HTR-8/SVneo (cell line): ENCODE measurements around the gene FBXL5.

Experiments used
- DNase-seq: peaks from one replicate; pipeline ENCODE4 v3.0.0; 2011; ENCODE audit warnings: low spot score, mixed read lengths; ENCODE audit not compliant: insufficient read length
- FAIRE-seq: peaks from 2 replicates; lab custom pipeline; 2011; peaks lifted over from hg19 to GRCh38; lab: Jason Lieb, UNC

Gene FBXL5

DNA sequence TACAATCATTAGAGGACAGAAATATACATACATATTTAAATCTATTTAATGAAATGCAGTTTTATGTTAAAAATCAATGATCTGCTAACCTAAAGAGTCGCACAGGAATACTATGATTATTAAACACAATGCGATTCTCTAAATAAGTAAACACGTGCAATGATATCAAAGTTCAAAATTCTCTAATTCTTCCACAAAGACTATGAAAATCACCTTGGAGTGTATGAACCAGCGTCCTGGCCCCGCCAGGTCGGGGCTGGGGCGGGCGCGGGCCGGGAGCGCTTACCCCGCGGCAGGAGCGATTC is 25.9 kb upstream of the FBXL5 start:
- FAIRE-seq (no peak), DNase-seq (no peak)

DNA sequence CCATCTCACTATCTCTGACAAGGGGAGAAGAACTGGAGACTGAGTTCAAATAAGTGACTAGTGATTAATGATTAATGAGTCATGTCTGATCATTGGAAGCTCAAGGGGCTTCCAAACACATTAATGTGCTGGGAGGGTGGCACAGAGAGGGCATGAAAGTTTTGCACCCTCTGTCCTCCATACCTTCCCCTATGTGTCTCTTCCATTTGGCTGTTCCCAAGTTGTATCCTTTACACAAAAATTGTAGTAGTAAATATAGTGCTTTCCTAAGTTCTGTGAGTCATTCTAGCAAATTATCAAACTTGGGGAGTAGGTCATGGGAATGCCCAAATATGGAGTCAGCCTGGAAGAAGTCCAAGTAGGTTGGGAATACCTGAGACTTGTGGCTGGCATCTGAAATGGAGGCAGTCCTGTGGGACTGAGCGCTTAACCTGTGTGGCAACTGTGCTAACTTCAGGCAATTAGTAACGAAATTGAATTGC is 22.4 kb upstream of the FBXL5 start:
- FAIRE-seq = no peak
- no peak for DNase-seq

DNA sequence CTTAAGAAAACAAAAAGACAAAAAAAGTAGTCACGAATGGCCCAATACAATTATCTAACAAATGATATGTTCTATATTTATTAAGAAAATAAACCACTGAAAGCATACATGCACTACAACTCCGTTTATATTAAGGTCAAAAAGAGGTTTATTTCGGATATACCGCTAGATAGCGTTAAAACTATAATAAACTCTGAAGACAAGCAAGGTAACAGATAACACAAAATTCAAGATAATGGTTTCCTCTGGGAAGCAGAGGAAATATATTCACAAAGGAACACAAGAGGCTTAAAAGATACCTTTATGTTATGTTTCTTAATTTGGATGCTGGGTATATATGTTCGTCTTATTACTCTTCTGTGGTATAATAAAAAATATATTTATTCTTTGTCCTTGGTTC is 21.7 kb upstream of the FBXL5 start:
- FAIRE-seq (no peak), DNase-seq (no peak)

DNA sequence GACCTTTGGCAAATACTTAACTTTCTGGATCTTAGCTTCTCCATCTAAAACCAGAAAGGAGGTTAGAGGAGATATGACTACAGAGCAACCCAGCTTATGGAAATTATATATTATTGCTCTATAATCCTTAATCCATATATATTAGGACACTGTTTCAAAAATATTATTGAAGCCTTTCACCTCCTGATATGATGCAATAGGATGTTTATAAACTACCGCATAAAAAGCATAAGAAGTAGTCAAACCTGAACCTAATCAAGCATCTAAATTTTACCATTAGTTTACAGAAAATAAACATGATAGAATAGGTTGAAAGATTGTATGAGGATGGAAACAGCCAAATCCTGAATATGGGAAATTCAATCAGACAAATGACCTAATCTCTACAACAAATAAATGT is 20.9 kb upstream of the FBXL5 start:
- FAIRE-seq (no peak), DNase-seq (no peak)

DNA sequence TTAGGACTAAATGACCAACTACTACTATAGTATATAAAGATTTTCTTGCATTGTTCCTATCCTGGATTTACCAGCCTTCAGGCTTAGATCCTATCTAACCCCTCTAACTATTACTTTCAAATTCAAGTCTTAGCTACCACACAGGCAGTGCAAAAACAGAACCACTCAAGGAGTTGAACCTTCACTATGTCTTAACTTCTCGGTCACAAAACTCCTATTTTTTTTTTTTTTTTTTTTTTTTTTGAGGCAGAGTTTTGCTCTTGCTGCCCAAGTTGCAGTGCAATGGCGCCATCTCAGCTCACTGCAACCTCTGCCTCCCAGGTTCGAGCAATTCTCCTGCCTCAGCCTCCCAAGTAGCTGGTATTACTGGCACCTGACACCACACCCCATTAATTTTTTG is 20.2 kb upstream of the FBXL5 start:
- no peak for FAIRE-seq
- no peak for DNase-seq

DNA sequence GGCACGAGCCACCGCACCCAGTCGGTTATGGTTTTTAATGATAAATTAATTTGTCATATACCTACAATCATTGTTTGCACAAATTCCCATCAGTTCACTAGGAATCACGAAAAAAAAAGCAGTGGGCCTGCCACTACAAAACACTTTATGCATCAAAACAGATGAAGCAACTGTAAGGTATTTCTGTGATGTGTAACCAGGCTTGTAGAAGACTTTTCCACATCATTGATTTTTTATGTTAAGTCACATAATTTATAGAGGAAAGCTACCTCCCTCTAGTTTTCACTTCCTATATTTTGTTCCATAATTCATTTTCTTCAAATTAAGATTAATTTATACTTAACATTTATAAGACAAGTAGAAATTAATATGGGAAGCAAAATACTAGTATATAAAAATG is 19.8 kb upstream of the FBXL5 start:
- DNase-seq = no peak
- FAIRE-seq = no peak

DNA sequence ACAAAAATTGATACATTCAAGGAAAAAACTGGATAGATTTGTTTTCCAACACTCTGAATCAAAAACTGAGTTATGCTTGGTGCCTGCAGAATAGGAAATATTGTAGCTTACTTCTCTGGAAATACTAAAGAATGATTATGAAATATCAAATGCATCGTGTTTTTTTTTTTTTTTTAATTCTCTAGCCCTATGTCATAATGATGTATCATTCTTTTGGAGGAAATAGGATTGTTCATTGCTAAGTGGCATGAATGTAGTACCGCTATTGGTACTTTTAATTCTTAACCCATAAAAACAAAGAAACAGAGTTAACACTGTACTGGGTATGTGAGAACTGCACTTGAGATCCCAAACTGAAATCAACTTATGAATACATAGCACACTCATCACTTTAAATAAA is 18.9 kb upstream of the FBXL5 start:
- FAIRE-seq (no peak), DNase-seq (no peak)

DNA sequence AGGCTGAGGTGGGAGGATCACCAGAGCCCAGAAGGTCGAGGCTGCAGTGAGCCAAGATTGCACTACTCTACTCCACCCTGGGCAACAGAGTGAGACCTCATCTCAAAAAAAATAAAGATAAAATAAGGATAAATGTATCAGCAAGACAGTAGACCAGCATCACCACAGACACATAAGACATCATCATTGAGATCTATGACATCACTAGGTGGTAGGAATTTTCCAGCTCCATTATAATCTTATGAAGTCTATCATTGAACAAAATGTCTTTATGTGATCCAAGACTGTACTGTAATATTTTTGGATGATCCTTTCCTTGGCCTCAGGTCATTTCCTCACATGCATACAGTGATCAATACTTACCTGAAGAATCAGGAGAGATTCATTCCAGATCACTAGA is 18.2 kb upstream of the FBXL5 start:
- FAIRE-seq (no peak), DNase-seq (no peak)

DNA sequence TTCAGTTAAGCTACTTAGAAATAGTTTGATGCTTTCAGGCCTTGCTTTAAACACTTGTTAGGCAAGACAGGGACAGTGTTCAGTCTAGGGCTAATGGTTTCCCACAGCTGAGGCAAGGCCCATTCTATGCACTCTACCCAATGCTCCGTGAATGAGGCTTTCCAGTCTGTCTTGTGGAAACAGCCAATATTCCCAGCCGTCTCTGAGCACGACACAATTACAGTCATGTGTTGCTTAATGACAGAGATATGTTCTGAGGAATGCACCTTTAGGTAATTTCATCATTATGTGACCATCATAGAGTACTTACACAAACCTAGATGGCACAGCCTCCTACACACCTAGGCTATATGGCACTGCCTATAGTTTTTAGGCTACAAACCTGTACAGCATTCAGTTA is 16.9 kb upstream of the FBXL5 start:
- FAIRE-seq = no peak

DNA sequence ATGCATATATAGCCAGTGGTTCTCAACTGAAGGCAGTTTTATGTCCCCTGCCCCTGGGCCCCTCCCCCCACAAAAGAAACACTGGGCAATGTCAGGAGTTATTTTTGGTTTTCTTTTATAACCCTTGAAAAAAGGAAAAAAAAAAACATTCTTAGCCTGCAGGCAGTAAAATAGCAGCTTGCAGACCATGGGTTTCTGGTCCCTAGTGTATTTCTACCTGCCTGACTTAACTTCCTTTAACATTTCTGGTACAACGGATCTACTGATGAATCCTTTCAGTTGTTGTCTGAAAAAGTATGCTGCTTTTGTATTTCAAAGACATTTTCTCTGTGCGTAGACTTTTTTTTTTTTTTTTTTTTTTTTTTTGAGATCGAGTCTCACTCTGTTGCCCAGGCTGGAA is 15.4 kb upstream of the FBXL5 start:
- FAIRE-seq = no peak
- no peak for DNase-seq

More for the DNA sequence above, 16.9 kb upstream of the FBXL5 start:
- DNase-seq = no peak

DNA sequence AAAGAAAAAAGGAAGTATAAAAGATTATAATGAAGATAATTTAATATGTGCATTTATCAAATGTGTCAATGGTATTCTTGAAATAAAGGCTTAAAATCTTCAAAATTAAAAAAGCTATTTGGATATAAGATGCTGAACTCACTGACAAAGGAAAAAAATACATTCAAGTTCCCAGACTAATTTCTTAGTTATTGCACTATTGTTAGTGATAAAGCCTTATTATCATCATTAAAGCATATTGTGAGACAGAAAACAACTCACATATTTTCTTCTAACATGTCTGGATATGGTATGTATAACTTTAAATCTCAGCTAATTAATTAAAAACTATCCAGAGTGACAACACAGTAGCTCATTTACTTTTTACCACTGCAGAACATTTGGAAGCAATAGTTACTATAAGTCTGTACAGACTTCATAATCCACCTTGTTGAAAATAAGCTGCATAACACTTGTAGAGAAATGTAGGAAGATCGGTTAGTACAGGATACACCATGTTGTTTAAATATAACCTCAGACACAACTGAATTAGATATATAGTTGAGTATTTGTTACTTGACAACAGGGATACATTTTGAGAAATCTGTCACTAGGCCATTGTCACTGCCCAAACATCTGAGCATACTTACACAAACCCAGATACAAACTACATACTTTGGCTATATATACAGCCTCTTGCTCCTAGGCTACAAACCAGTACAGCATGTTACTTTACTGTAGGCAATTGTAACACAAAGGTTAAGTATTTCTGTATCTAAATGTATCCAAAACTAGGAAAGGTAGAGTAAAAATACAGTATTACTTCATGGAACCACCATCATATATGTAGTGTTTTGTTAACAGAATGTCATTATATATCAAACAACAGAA is 13.6 kb upstream of the FBXL5 start:
- no peak for DNase-seq
- FAIRE-seq = no peak

DNA sequence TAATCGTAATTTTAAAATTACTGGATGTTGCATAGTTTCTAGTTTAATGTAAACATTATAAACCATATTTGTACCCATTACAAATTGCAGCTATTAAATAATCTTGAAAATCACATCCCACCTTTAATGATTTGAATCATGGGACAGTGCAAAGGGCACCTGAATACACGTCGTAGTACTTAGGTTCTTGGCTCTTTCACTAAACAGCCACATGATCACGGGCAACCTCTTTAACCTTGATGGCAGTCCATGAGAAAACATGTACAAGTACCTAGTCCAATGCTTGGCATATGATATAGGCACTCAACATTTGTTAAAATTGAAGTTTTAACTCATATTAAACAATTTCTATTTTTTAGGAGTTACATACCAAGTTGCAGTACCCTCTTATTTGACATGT is 11.8 kb upstream of the FBXL5 start:
- DNase-seq (no peak), FAIRE-seq (no peak)

DNA sequence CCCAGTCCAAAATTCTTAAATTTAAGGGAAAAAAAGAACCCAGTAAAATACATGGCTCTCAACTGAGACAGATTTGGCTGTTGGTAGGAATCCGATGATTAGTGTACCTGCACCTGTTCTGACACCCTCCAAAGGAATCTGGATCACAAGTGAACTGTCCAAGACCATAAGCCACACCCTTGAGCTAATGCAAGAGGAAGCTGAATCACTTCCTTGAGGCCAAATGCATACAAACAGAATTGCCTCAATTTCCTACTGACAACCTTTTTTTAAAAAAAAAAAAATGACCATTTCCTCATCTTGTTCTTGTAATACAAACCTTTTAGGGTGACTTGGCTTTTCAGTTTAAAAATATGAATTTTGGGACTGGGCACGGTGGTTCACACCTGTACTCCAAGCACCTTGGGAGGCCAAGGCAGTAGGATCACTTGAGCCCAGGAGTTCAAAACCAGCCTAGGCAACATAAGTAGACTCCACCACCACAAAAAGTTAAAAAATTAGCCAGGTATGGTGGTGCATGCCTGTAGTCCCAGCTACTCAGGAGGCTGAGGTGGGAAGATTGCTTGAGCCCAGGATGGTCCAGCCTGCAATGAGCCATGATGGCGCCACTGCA is 10.7 kb upstream of the FBXL5 start:
- DNase-seq = no peak
- FAIRE-seq = no peak

DNA sequence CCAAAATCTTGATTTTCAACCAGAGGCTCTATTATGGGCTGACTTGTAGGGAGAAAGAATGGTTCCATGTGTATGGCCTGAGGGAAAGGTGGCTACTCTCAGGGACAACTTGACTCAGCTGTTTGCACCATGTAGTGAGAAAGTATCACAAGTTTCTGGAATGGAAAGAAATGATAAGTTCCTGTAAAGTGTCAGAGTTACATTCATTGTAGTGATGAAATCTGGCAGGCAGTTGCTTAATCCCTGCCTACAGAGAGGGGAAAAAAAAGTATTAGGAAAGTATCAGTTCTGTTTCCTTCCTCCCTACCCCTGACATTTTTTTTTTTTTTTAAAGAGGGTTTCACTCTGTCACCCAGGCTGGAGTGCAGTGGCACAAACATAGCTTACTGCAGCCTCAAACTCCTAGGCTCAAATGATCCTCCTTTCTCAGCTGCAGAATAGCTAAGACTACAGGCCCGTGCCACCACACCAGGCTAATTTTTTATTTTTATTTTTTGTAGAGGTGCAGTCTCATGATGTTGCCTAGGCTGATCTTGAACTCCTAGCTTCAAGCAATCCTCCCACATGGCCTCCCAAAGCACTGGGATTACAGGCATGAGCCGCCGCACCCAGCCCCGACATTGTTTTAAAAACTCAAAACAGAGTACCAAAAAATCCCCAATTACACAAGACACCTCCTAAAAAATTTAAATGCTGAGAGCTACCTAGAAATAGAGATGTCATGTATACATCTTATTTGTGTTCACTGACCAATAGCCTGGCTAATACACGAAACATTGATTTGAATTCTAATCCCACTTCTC is 4.8 kb upstream of the FBXL5 start:
- no peak for FAIRE-seq
- no peak for DNase-seq

DNA sequence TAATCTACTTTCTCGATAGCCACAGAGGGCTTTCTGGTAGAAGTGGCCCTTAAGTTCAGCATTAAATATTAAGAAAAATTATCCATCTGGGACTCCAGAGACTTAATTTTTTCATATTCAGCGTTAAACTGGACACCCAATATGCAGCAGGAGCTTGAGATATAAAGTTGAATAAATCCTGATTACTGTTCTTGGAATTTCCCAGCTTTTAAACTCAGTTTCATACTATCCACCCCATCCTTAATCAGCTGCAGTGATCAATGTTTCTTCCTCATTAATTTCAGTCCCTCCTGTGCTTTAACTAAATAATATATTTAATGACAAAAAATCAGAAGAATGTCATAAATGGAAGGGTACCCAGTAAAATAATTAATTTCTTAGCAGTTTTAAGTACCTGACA is 3.6 kb upstream of the FBXL5 start:
- no peak for DNase-seq
- no peak for FAIRE-seq

DNA sequence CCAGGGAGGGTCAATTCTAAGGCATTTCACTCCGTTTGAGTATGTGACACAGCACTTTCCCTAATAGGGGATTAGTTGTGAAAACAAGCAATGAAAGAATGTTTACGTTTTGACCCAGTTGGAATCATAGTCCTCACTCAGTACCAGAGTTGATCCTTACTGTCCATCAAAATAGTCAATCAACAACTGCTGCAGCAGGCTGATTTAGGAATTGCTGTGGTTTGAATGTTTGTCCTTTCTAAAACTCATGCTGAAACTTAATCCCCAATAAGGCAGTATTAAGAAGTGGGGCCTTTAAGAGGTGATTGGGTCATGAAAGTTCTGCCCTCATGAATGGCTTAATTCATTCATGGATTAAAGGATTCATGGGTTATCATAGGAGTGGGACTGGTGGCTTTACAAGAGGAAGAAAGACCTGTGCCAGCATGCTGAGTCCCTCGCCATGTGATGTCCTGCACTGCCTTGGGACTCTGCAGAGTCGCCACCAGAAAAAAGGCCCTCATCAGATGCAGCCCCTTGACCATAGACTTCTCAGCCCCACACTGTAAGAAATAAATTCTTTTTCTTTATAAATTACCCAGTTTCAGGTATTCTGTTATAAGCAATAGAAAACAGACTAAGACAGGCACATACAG is 3.1 kb upstream of the FBXL5 start:
- no peak for DNase-seq
- FAIRE-seq = no peak

DNA sequence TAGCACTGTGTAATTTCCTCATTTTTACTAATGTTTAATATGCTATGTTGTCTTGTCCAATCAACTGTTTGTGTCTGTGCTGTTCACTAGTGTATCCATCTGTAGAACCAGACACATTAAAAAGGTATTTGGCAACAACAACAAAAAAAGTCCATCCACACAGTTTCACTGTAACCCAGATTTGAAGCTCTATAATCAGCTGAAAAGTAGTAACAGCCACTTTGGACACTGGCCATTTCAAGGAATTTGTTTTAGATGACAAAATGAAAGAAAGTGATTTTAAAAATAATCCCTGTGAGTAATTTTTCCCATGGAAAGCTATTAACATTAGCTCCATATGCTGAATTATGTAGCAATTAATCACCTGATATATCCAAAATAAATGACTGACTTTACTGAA is 2.2 kb upstream of the FBXL5 start:
- DNase-seq (no peak), FAIRE-seq (no peak)

DNA sequence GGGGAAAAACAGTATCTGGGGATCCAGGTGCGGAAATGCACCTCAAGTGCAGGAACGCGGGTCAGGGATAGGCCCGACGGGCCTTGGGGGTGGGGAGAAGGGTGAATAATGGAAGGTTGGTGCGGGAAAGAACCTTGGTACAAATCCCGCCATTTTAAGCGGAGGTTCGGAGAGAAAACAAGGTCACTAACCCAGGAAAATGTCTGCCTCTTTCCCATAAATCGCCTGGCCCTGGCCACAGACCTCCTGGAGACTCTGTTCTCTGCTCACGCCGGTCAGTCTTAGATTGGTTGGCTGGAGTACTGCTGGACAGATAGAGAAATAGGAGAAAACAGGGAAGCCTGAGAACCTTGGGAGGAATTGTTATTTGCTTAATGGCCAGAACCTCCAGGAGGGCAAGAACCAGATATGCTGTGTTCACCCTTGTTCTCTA is 897 bp upstream of the FBXL5 start:
- DNase-seq (no peak), FAIRE-seq (no peak)

DNA sequence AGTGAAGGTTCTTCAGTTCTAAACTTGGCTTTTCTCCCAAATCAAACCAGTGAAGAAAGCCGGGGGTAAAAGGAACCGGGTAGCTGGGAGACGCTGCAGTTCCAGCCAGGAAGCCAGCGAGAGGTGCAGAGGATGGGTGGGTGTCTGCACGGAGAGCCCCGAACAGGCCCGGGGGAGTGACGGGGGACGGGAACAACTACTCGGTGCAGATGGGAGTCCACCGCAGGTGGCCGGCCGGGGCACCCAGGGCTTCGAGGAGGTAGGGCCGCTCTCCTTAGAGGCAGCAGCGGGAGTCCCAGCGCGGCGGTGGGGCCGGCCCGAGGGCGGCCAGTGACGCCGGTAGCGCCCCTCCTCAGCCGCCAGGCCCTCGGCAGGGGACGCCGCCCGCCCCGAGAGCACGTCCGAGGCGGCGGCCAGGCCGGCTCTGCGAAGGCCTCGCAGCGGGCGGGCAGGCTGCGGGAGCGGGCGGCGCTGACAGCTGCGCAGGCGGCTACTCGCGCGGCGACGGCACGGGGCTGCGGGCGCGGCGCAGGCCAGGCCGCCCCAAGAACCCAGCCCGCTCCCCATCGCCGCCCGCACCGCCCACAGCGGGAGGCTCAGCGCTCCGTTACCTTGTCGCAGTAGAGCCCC is 449 bp downstream of the FBXL5 start:
- DNase-seq = peak; percentile 26
- FAIRE-seq = no peak

DNA sequence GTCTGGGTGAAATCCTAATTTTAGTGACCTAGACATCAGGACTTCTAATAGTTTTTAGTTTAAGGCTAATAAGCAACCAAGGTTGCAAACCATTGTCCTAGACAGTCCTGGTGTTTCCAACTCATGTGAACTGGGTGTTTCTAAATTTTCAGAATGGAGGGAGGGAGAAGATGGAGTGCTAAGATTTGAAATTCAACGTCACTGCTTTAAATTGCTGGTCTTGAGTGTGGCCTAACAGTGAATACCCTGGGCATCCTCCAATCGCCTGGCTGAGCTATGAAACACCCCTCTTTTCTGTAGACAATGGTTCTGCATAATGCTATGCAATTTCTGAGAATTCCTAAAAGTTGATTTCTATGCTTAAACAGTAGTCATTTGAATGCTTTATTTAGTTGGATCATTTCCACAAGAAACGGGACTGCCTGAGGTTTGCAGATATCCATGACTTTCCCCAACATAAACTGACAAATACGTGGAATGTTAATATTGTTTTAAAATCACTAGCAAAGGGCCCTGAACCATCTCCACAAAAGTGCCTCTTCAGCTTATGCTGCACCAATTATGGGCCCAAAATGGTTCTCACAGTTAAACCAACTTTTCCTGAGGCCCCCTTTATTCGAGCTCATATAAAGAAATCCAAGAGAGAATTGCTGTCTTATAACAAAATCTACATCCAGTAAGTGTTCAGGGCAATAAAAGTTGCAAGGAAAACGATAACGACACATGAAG is 1.1 kb downstream of the FBXL5 start:
- DNase-seq (peak; percentile 23), FAIRE-seq (no peak)
